Skin of body (tissue), 2 donors: ENCODE results near the gene GDPGP1. TPM values are rescaled to one million over a fixed set of nuclear protein-coding genes. Genes with fewer than 3 reads are reported as not detected.
"Not testable (repeated sequence)": the region's sequence is repeated elsewhere in the genome, so short reads cannot be mapped to it uniquely, and the experiment has no call there.

Source experiments
- DNase-seq: peaks from one replicate; lab custom pipeline; 2025; lab: John Stamatoyannopoulos, UW
- total RNA-seq: library from RNA; depleted of rRNA; stranded (reverse); fragments of >200 nt; gene quantifications from one replicate; pipeline ENCODE4 v1.2.3, GENCODE V29; 2014

Gene GDPGP1
- total RNA-seq, 1 donor from 2014 or later, result 2.6 TPM

- DNase-seq, result not testable (repeated sequence)
Measured at GRCh38 chr15:90260731-90261130, 26.7 kb downstream of the GDPGP1 start.

DNA sequence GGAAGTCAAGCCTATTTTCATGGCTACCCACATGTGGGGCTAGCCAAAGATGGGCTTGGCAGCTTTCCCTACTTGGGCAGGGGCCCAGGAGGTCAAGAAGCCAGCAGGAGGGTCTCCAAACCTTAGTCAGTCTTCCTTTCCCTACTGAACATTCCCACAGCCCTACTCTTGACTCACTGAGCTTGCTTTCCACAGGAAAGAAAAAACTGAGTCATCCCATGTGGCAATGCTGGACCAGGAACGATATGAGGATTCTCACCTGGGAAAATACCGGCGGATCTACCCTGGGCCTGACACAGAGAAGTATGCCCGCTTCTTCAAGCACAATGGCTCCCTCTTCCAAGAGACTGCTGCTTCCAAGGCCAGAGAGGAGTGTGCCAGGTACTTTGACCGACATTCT lies 27.8 kb downstream of the GDPGP1 start:
- no peak for DNase-seq

GRCh38 chr15:90262426-90262825 lies 28.4 kb downstream of the GDPGP1 start:
- no peak for DNase-seq

- no peak for DNase-seq
Measured at GRCh38 chr15:90264671-90265070, 30.7 kb downstream of the GDPGP1 start.

DNA sequence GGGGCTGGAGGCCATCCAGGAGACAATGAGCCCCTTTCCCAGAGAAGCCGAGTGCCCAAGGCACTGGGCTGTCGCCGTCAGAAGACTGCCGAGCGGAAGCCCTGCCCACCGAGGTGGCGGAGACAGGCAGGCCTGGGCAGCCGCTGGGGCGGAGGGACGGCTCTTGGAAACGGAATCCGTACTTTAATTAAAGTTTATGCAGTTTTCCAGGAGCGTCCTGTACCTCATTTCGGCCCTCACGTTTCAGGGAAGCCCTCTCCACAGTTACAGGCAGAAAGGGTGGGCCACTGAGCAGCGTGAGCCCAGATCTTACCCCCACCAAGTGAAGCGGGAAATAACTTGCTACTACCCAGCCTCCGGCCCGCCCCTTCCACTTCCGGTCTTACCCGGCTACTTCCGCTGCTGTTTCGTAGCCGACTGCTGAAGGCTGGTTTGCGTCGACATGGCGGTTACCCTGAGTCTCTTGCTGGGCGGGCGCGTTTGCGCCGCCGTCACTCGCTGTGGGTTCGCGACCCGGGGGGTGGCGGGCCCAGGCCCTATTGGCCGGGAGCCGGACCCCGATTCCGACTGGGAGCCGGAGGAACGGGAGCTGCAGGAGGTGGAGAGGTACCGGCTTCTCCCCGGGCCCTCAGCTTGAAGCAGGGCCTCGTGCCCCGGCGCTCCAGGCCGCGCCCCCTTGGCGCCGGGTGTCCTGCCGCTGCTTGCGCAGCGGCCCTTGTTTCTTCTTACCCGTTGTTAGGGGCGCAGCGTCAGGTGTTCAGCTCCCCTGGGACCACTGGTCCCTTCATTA lies 31.5 kb downstream of the GDPGP1 start, which contains the start of gene NGRN:
Gene NGRN, plus strand, starts transcription at position 402 of the 790 bp plus-strand sequence. Its CDS starts 41 bp downstream, at position 443.
- peak; percentile 90 for DNase-seq

- DNase-seq, result peak; percentile 56
Measured at GRCh38 chr15:90266061-90266431, 32.0 kb downstream of the GDPGP1 start.

DNA sequence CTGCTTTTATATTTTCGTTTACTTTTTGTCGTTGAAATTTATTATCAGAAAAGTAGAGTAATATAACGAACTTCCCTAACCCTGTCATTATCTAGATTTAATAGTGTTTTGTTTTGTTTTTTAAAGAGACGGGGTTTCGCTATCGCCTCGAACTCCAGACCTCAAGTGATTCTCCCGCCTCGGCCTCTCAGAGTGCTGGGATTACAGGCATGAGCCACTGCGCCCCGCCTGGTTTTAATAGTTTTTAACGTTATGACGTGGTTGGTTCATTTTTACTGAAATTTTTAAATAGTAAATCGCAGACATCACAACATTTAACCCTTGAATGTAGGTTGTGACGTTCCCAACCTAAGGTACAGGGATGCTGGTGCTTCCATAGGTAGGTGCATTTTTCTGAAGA lies 32.5 kb downstream of the GDPGP1 start:
- DNase-seq, result peak; percentile 19

GRCh38 chr15:90268415-90268814 lies 34.4 kb downstream of the GDPGP1 start:
- no peak for DNase-seq

GRCh38 chr15:90270502-90271150 lies 36.6 kb downstream of the GDPGP1 start:
- no peak for DNase-seq

GRCh38 chr15:90271459-90272166 lies 37.6 kb downstream of the GDPGP1 start:
- DNase-seq, result no peak

DNA sequence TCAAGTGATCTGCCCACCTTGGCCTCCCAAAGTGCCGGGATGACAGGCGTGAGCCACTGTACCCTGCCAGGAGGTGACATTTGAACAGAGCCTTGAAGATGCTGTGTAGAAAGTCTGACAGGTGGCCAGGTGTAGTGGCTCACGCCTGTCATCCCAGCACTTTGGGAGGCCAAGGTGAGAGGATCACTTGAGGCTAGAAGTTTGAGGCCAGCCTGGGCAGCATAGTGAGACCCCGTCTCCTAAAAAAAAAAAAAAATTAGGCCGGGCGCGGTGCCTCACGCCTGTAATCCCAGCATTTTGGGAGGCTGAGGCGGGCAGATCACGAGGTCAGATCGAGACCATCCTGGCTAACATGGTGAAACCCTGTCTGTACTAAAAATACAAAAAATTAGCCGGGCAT lies 44.5 kb downstream of the GDPGP1 start:
- DNase-seq, result not testable (repeated sequence)

- DNase-seq, result not testable (repeated sequence)
Measured at GRCh38 chr15:90280743-90281142, 46.7 kb downstream of the GDPGP1 start.

DNA sequence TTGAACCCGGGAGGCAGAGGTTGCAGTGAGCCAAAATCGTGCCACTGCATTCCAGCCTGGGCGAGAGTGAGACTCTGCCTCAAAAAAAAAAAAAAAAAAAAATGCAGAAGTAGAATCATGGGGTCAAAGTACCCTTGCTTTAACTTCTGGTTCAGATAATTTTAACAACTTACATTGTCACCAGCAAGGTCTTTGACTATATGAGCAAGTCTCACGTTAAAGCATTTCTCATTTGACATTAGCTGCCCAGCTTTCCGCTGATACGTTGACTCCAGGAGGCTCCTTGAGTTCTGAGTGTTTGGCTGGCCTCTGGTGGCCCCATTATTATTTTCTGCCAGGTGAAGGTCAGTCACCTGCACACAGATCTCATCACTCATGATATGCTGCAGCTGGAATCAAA lies 47.6 kb downstream of the GDPGP1 start:
- DNase-seq, result not testable (repeated sequence)

DNA sequence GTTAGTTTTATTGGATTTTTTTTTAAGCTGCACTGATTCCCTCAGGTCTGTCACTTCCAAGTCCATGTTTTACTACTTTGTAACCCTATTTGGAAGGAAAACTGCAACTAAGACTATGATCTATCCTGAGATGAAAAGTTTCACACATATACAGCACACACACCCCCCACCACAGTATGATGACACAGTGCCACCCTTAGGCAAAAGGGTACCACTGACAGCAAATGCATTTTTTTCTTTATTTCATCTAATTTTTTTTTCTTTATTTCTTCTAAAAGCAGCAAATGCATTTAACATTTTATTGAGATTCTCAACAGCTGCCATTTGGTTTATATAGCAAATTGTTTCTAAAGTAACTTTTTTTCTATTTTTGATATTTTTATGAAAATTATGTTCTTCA lies 52.7 kb downstream of the GDPGP1 start:
- DNase-seq, result peak; percentile 44

- no peak for DNase-seq
Measured at GRCh38 chr15:90287101-90287500, 53.1 kb downstream of the GDPGP1 start.

DNA sequence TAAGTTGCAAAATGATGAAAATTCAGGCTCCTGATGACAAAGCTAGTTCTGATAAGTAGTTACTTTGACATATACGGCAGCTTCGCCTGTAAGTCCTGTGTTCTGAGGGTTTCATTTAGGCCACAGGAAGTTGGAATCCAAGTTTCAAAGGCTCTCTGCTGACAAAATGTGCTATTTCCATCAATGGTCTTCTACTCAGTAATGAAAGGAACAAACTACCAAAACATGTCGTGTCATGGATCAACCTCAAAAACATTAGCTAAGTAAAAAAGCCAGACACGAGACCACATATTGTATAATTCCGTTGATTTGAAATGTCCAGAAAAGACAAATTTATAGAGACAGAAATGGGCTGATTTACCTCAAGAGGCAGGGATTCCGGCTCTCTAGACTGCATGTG lies 53.9 kb downstream of the GDPGP1 start:
- DNase-seq, result no peak

- no peak for DNase-seq
Measured at GRCh38 chr15:90291679-90292356, 57.8 kb downstream of the GDPGP1 start.

- not testable (repeated sequence) for DNase-seq
Measured at GRCh38 chr15:90293040-90293810, 59.2 kb downstream of the GDPGP1 start.

GRCh38 chr15:90294159-90294558 lies 60.1 kb downstream of the GDPGP1 start:
- DNase-seq, result no peak

DNA sequence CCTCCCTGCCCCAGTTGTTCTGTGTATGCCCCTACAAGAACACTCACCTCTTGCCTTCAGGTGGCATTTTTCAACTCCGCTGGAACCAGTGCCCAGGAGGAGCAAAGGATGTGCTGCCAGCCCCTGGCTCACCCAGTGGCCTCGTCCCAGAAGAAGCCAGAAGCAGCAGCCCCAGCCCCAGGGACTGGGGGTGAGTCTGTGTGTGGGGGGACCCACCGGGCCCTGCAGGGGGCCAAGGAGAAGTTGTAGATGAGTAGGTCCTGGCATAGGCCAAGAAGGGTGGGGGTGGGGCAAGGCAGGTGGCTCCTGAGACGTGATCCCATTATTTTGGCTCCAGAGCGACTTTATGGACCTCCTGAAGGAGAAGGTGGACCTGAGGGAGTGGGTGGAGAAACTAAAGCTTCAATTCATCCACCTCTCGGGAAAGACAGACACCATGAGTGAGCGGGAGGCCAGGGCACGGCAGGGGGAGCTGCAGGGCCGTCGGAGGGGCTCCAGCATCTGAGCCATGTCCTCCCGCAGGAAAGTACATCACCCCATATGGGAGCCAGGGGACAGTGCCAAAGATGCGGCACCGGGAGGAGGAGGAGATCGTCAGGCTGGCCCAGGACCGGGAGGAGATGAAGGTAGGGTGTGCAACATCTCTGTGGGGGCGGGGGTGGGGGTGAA lies 60.7 kb downstream of the GDPGP1 start:
- DNase-seq, result no peak
